ENCODE data around the gene ZNF816.
"Not testable (repeated sequence)": the region's sequence is repeated elsewhere in the genome, so short reads cannot be mapped to it uniquely, and the experiment has no call there.

The ZNF816 gene

GRCh38 chr19:52959613-52960295 lies 2.9 kb downstream of the ZNF816 start:
- DNase-seq = no peak

GRCh38 chr19:52957591-52957990 lies 5.1 kb downstream of the ZNF816 start:
- no peak for DNase-seq

- DNase-seq = no peak
Measured at GRCh38 chr19:52956917-52957316, 5.8 kb downstream of the ZNF816 start.

- DNase-seq = no peak
Measured at GRCh38 chr19:52949422-52949821, 13.3 kb downstream of the ZNF816 start.

- DNase-seq = no peak
Measured at GRCh38 chr19:52948025-52948770, 14.5 kb downstream of the ZNF816 start.

GRCh38 chr19:52946322-52947310 lies 16.1 kb downstream of the ZNF816 start:
- DNase-seq = no peak

- no peak for DNase-seq
Measured at GRCh38 chr19:52945652-52946321, 16.9 kb downstream of the ZNF816 start.

GRCh38 chr19:52944703-52945493 lies 17.8 kb downstream of the ZNF816 start:
- peak; percentile 12 for DNase-seq

- no peak for DNase-seq
Measured at GRCh38 chr19:52943884-52944643, 18.6 kb downstream of the ZNF816 start.

GRCh38 chr19:52943134-52943883 lies 19.4 kb downstream of the ZNF816 start:
- no peak for DNase-seq

- peak; percentile 81 for DNase-seq
Measured at GRCh38 chr19:52942386-52943133, 20.1 kb downstream of the ZNF816 start.

- DNase-seq = no peak
Measured at GRCh38 chr19:52941941-52942385, 20.7 kb downstream of the ZNF816 start.

- not testable (repeated sequence) for DNase-seq
Measured at GRCh38 chr19:52941523-52941922, 21.2 kb downstream of the ZNF816 start.

- not testable (repeated sequence) for DNase-seq
Measured at GRCh38 chr19:52940905-52941304, 21.8 kb downstream of the ZNF816 start.

GRCh38 chr19:52938761-52939160 lies 23.9 kb downstream of the ZNF816 start:
- no peak for DNase-seq

GRCh38 chr19:52936954-52937325 lies 25.7 kb downstream of the ZNF816 start:
- no peak for DNase-seq

- DNase-seq = no peak
Measured at GRCh38 chr19:52936151-52936953, 26.3 kb downstream of the ZNF816 start.

- no peak for DNase-seq
Measured at GRCh38 chr19:52935434-52935833, 27.2 kb downstream of the ZNF816 start.

- DNase-seq = not testable (repeated sequence)
Measured at GRCh38 chr19:52924641-52925040, 38.0 kb downstream of the ZNF816 start.

Measured in NCI-H774 (cell line).